Spinal cord (tissue), 10 donors: ENCODE measurements around the gene ELAVL4. TPM values are rescaled to one million over a fixed set of nuclear protein-coding genes. Genes with fewer than 3 reads are reported as not detected.

ENCODE experiments used
- DNase-seq, 6 donors: peaks; one replicate each; pipeline versions ENCODE4 v3.0.0 to v3.0.0-alpha.2; 2013 to 2015; ENCODE audit warnings: low spot score in 6 of 6, low read depth in 4 of 6
- H3K27ac ChIP-seq: one replicate; pipeline ENCODE4 v1.5.1; 2013; ENCODE audit warnings: low read depth, low read length, control low read depth
- H3K27me3 ChIP-seq: one replicate; pipeline ENCODE4 v1.6.1; 2013; ENCODE audit warnings: low read length; ENCODE audit not compliant: control insufficient read depth, insufficient read depth
- H3K36me3 ChIP-seq: one replicate; pipeline ENCODE4 v1.6.1; 2013; ENCODE audit warnings: low read length; ENCODE audit not compliant: control insufficient read depth, insufficient read depth
- H3K4me1 ChIP-seq: one replicate; pipeline ENCODE4 v1.6.1; 2013; ENCODE audit warnings: low read length; ENCODE audit not compliant: control insufficient read depth, insufficient read depth
- H3K4me3 ChIP-seq: one replicate; pipeline ENCODE4 v1.5.1; 2013; ENCODE audit warnings: low read depth, low read length, control low read depth
- H3K9me3 ChIP-seq: one replicate; pipeline ENCODE4 v1.6.1; 2013; ENCODE audit warnings: low read length; ENCODE audit not compliant: control insufficient read depth, insufficient read depth
- WGBS: methylation state at CpG from one replicate; pipeline ENCODE4 v1.1.5; 2013; ENCODE audit warnings: missing lambda C conversion rate; ENCODE audit not compliant: insufficient coverage; 5-methylcytosine and 5-hydroxymethylcytosine counted together
- long read RNA-seq, 4 donors: transcript quantifications; one replicate each; lab custom pipeline, GENCODE V29; 2026
- polyA plus RNA-seq, 2 donors: library from polyadenylated mRNA; unstranded; fragments of 120-200 nt; gene quantifications; one replicate each; pipeline ENCODE4 v1.2.1, GENCODE V29; 2013; ENCODE audit not compliant: insufficient read length in 2 of 2
- total RNA-seq, 2 donors: library from RNA; depleted of rRNA in 1 of 2; stranded (reverse); fragments of 120-200 nt in 1 of 2; fragments of >200 nt in 1 of 2; gene quantifications; one replicate each; pipeline versions ENCODE4 v1.2.3 to v1.2.4, GENCODE V29; 2013 to 2014
- donor health status: healthy.

ELAVL4 gene
- total RNA-seq (10 to 100 TPM; 24.8 to 77.4 TPM), polyA plus RNA-seq (10 to 100 TPM; 60.2 to 76.8 TPM)
- long read RNA-seq, donor 1, transcript ELAVL4-205 (7 exons, 3,966 nt): major isoform, 14 of 34 reads
- long read RNA-seq, donor 1, transcript ELAVL4-202 (7 exons, 2,467 nt): minor isoform, 6 of 34 reads
- long read RNA-seq, donor 1, partial matches to known transcripts: 5 of 34 reads
- long read RNA-seq, donor 1, other reads (novel, unspliced or antisense): 0 of 34 reads
- long read RNA-seq, donor 2, partial matches to known transcripts: 15 of 19 reads
- long read RNA-seq, donor 2, other reads (novel, unspliced or antisense): 0 of 19 reads
- long read RNA-seq, donor 3, partial matches to known transcripts: 34 of 39 reads
- long read RNA-seq, donor 3, other reads (novel, unspliced or antisense): 0 of 39 reads
- long read RNA-seq, donor 4: 0 reads

GRCh38 chr1:50108497-50109059, at the start of gene ELAVL4:
TSS of gene ELAVL4 (plus strand) at chr1:50108920. CDS start at chr1:50109190, 270 bp downstream.
- H3K4me1 ChIP-seq: peaks cover 3% of the 10 kb centered on the region
- peaks cover 26% of the 10 kb centered on the region for H3K27me3 ChIP-seq
- no peaks in the 10 kb centered on the region for H3K36me3 ChIP-seq
- H3K4me3 ChIP-seq: peak within 1 kb of the TSS; percentile 43
- H3K9me3 ChIP-seq: no peaks in the 10 kb centered on the region
- peak in 4 of 6 donors; percentile 51 to 97 (median 80) for DNase-seq
- WGBS: 30% methylated on average over 4 of the region's 11 CpGs
- H3K27ac ChIP-seq: peak within 1 kb of the TSS; percentile 6

GRCh38 chr1:50060279-50060678, 48.4 kb upstream of the ELAVL4 start:
- Histone ChIP-seq H3K36me3 (no peaks in the 10 kb centered on the region), H3K9me3 (no peaks in the 10 kb centered on the region), H3K4me1 (no peaks in the 10 kb centered on the region), H3K4me3 (no peak overlapping the region), H3K27me3 (no peaks in the 10 kb centered on the region), H3K27ac (no peak overlapping the region)
- 86% methylated on average over 1 of the region's 3 CpGs for WGBS
- no peak for DNase-seq

GRCh38 chr1:50066806-50067205, 41.9 kb upstream of the ELAVL4 start:
- no peak for DNase-seq
- H3K27ac ChIP-seq: no peak overlapping the region
- no peaks in the 10 kb centered on the region for H3K9me3 ChIP-seq
- no peaks in the 10 kb centered on the region for H3K4me1 ChIP-seq
- H3K27me3 ChIP-seq: no peaks in the 10 kb centered on the region
- H3K4me3 ChIP-seq: no peak overlapping the region
- no peaks in the 10 kb centered on the region for H3K36me3 ChIP-seq
- no CpG with 5 or more reads among the region's 1 CpG for WGBS

- no peaks in the 10 kb centered on the region for H3K4me1 ChIP-seq
- no peak overlapping the region for H3K4me3 ChIP-seq
- 88% methylated on average over 1 of the region's 2 CpGs for WGBS
- H3K9me3 ChIP-seq: no peaks in the 10 kb centered on the region
- H3K27me3 ChIP-seq: no peaks in the 10 kb centered on the region
- no peaks in the 10 kb centered on the region for H3K36me3 ChIP-seq
- no peak overlapping the region for H3K27ac ChIP-seq
- no peak for DNase-seq
Observed at GRCh38 chr1:50074931-50075330, 33.8 kb upstream of the ELAVL4 start.

- no peaks in the 10 kb centered on the region for H3K9me3 ChIP-seq
- H3K27ac ChIP-seq: no peak overlapping the region
- no peaks in the 10 kb centered on the region for H3K36me3 ChIP-seq
- no peaks in the 10 kb centered on the region for H3K27me3 ChIP-seq
- DNase-seq: no peak
- no peak overlapping the region for H3K4me3 ChIP-seq
- H3K4me1 ChIP-seq: no peaks in the 10 kb centered on the region
- WGBS: no CpG with 5 or more reads among the region's 1 CpG
Observed at GRCh38 chr1:50077273-50077672, 31.4 kb upstream of the ELAVL4 start.

- Histone ChIP-seq H3K4me3 (no peak overlapping the region), H3K36me3 (no peaks in the 10 kb centered on the region), H3K27me3 (no peaks in the 10 kb centered on the region), H3K27ac (no peak overlapping the region), H3K9me3 (no peaks in the 10 kb centered on the region), H3K4me1 (no peaks in the 10 kb centered on the region)
- DNase-seq: peak in 2 of 6 donors; percentile 10 to 29
- 60% methylated on average over 1 of the region's 3 CpGs for WGBS
Observed at GRCh38 chr1:50080904-50081586, 27.7 kb upstream of the ELAVL4 start.

GRCh38 chr1:50084389-50084788, 24.3 kb upstream of the ELAVL4 start:
- no peak overlapping the region for H3K4me3 ChIP-seq
- no peaks in the 10 kb centered on the region for H3K4me1 ChIP-seq
- H3K9me3 ChIP-seq: no peaks in the 10 kb centered on the region
- no peak for DNase-seq
- H3K27me3 ChIP-seq: no peaks in the 10 kb centered on the region
- WGBS: 100% methylated on average over 1 of the region's 1 CpG
- no peak overlapping the region for H3K27ac ChIP-seq
- H3K36me3 ChIP-seq: no peaks in the 10 kb centered on the region

GRCh38 chr1:50091068-50091467, 17.7 kb upstream of the ELAVL4 start:
- DNase-seq: peak in 2 of 6 donors; percentile 37 to 69
- H3K27ac ChIP-seq: no peak overlapping the region
- no peak overlapping the region for H3K4me3 ChIP-seq
- WGBS: 62% methylated on average over 8 of the region's 9 CpGs
- H3K36me3 ChIP-seq: no peaks in the 10 kb centered on the region
- no peaks in the 10 kb centered on the region for H3K9me3 ChIP-seq
- no peaks in the 10 kb centered on the region for H3K4me1 ChIP-seq
- H3K27me3 ChIP-seq: no peaks in the 10 kb centered on the region

GRCh38 chr1:50095716-50096115, 13.0 kb upstream of the ELAVL4 start:
- no CpG with 5 or more reads among the region's 3 CpGs for WGBS
- Histone ChIP-seq H3K9me3 (no peaks in the 10 kb centered on the region), H3K36me3 (no peaks in the 10 kb centered on the region), H3K4me1 (no peaks in the 10 kb centered on the region), H3K27me3 (no peaks in the 10 kb centered on the region), H3K4me3 (no peak overlapping the region), H3K27ac (no peak overlapping the region)
- no peak for DNase-seq
